GM12878 (cell line): ENCODE results near the gene XG.

ENCODE experiments used
- EP300 ChIP-seq, 2 experiments: fragments of 150-350 bp in 1 of 2; IDR thresholded peaks; 2 replicates each; pipeline ENCODE4 v1.6.1; 2011 to 2012; ENCODE audit warnings: low read depth in 2 of 2, low read length in 2 of 2, borderline replicate concordance in 1 of 2, improper control_type of control experiment in 1 of 2, inconsistent platforms in 1 of 2; ENCODE audit not compliant: control insufficient read depth in 1 of 2
- POLR2A ChIP-seq: IDR thresholded peaks from 2 replicates; pipeline ENCODE4 v1.6.1; 2011; ENCODE audit warnings: low read depth, mild to moderate bottlenecking, low read length
- RAD21 ChIP-seq: IDR thresholded peaks from 2 replicates; pipeline ENCODE4 v1.6.1; 2011; ENCODE audit warnings: mild to moderate bottlenecking, low read depth, low read length, moderate library complexity; ENCODE audit not compliant: insufficient read depth
- ZNF274 ChIP-seq: IDR thresholded peaks from one replicate; pipeline ENCODE4 v1.8.0; 2011; ENCODE audit not compliant: insufficient read length, insufficient read depth

DNA sequence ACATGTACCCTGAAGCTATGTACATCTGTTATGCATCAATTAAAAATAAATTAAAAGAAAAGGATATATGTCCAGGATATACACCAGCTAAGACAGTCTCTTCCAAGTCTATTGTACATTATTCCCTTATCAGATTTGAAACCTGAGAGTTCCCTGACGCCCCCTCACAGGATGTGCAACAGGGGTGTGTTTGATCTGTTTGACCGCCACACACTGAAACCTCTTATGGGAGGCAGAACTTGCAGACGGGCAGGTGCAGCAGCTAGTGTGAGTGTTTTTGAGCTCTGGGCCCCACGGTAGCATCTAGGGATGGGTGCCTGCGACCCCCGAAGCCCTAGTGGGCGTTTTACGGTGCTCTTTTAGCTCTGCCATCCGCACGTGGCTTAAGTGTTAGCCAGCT is 4.7 kb downstream of the XG start:
- TF ChIP-seq EP300 (IDR thresholded peaks at IDR 0.05; ENCODE audit: borderline replicate concordance in 1 of 2, control insufficient read depth in 1 of 2, low read depth in 2 of 2, low read length in 2 of 2) (no peak), ZNF274 (no peak), RAD21 (no peak), POLR2A (no peak)
